ENCODE data around the gene VPS9D1.

The VPS9D1 gene

GRCh38 chr16:89720813-89721545 is at the start of gene VPS9D1, which contains the start of gene ZNF276:
TSS of gene VPS9D1 (minus strand) at chr16:89720898. CDS start at chr16:89720861, 37 bp downstream.
TSS of gene ZNF276 (plus strand) at chr16:89721537. CDS start at chr16:89721641, 104 bp downstream.
- H3K27ac ChIP-seq, result peak within 1 kb of the TSS; percentile 97
- peaks cover 49% of the 10 kb centered on the region for H3K36me3 ChIP-seq
- H3K4me3 ChIP-seq, result peak within 1 kb of the TSS; percentile 78
- H3K27me3 ChIP-seq, result peaks cover 21% of the 10 kb centered on the region
- H3K4me1 ChIP-seq, result peaks cover 36% of the 10 kb centered on the region
- H3K9me3 ChIP-seq, result no peaks in the 10 kb centered on the region
- H3K4me2 ChIP-seq, result peak within 1 kb of the TSS; percentile 98
- peaks cover 85% of the 10 kb centered on the region for H4K20me1 ChIP-seq
- no peak for TF ChIP-seq Cebpa-rat (IDR thresholded peaks at IDR 0.05)
- peak within 1 kb of the TSS; percentile 95 for H3K9ac ChIP-seq

- Histone ChIP-seq H3K4me1 (peaks cover 8% of the 10 kb centered on the region), H3K36me3 (peaks cover 95% of the 10 kb centered on the region), H3K9ac (no peak overlapping the region), H3K27ac (no peak overlapping the region), H3K27me3 (no peaks in the 10 kb centered on the region), H3K9me3 (no peaks in the 10 kb centered on the region), H3K4me3 (no peak overlapping the region), H3K4me2 (no peak overlapping the region), H4K20me1 (0 out of 2 replicates have a peak, but pooled peaks cover 7% of the 10 kb centered on the region)
- TF ChIP-seq Cebpa-rat (IDR thresholded peaks at IDR 0.05), result no peak
Measured at GRCh38 chr16:89770367-89770766, 49.7 kb upstream of the VPS9D1 start.

- no peaks in the 10 kb centered on the region for H3K9me3 ChIP-seq
- peak overlapping the region; percentile 65 for H3K9ac ChIP-seq
- H3K27me3 ChIP-seq, result no peaks in the 10 kb centered on the region
- 0 out of 2 replicates have a peak, but pooled peaks cover 7% of the 10 kb centered on the region for H4K20me1 ChIP-seq
- peak overlapping the region; percentile 85 for H3K4me2 ChIP-seq
- H3K4me1 ChIP-seq, result peaks cover 49% of the 10 kb centered on the region
- H3K4me3 ChIP-seq, result no peak overlapping the region
- peak overlapping the region; percentile 88 for H3K27ac ChIP-seq
- TF ChIP-seq Cebpa-rat (IDR thresholded peaks at IDR 0.05), result no peak; the same call in 1 of the 2 replicates
- peaks cover 90% of the 10 kb centered on the region for H3K36me3 ChIP-seq
Measured at GRCh38 chr16:89765292-89765830, 44.7 kb upstream of the VPS9D1 start.

GRCh38 chr16:89764711-89765201 is 44.1 kb upstream of the VPS9D1 start:
- Histone ChIP-seq H3K9me3 (no peaks in the 10 kb centered on the region), H3K4me3 (no peak overlapping the region), H3K36me3 (peaks cover 90% of the 10 kb centered on the region), H3K27me3 (no peaks in the 10 kb centered on the region), H3K27ac (peak overlapping the region; percentile 88), H3K9ac (peak overlapping the region; percentile 65; the same call in 1 of the 2 replicates), H3K4me2 (peak overlapping the region; percentile 85), H3K4me1 (peaks cover 49% of the 10 kb centered on the region), H4K20me1 (0 out of 2 replicates have a peak, but pooled peaks cover 7% of the 10 kb centered on the region)
- peak; percentile 100 for TF ChIP-seq Cebpa-rat (IDR thresholded peaks at IDR 0.05)

GRCh38 chr16:89761304-89761922 is 40.7 kb upstream of the VPS9D1 start:
- Histone ChIP-seq H3K4me1 (peaks cover 49% of the 10 kb centered on the region), H3K9ac (peak overlapping the region; percentile 39), H3K9me3 (no peaks in the 10 kb centered on the region), H3K27me3 (no peaks in the 10 kb centered on the region), H3K4me3 (peak overlapping the region; percentile 27; the same call in 1 of the 2 replicates), H4K20me1 (no peaks in the 10 kb centered on the region), H3K36me3 (peaks cover 90% of the 10 kb centered on the region), H3K4me2 (peak overlapping the region; percentile 62), H3K27ac (peak overlapping the region; percentile 56)
- no peak for TF ChIP-seq Cebpa-rat (IDR thresholded peaks at IDR 0.05)

- H3K27ac ChIP-seq, result 0 out of 2 replicates have a peak overlapping the region, but pooled peaks have one; percentile 56
- H3K27me3 ChIP-seq, result no peaks in the 10 kb centered on the region
- TF ChIP-seq Cebpa-rat (IDR thresholded peaks at IDR 0.05), result no peak
- H3K9me3 ChIP-seq, result no peaks in the 10 kb centered on the region
- H3K4me2 ChIP-seq, result no peak overlapping the region
- peaks cover 6% of the 10 kb centered on the region; the same call in 1 of the 2 replicates for H4K20me1 ChIP-seq
- peaks cover 35% of the 10 kb centered on the region for H3K4me1 ChIP-seq
- H3K9ac ChIP-seq, result no peak overlapping the region
- no peak overlapping the region for H3K4me3 ChIP-seq
- H3K36me3 ChIP-seq, result peaks cover 99% of the 10 kb centered on the region
Measured at GRCh38 chr16:89759746-89760340, 39.1 kb upstream of the VPS9D1 start.

- Histone ChIP-seq H3K27ac (no peak overlapping the region), H3K9ac (no peak overlapping the region), H3K27me3 (no peaks in the 10 kb centered on the region), H3K4me3 (no peak overlapping the region), H3K4me2 (no peak overlapping the region), H4K20me1 (peaks cover 13% of the 10 kb centered on the region), H3K9me3 (no peaks in the 10 kb centered on the region), H3K4me1 (peaks cover 6% of the 10 kb centered on the region; the same call in 1 of the 2 replicates), H3K36me3 (peaks cover 100% of the 10 kb centered on the region)
- no peak for TF ChIP-seq Cebpa-rat (IDR thresholded peaks at IDR 0.05)
Measured at GRCh38 chr16:89749637-89750036, 28.9 kb upstream of the VPS9D1 start.

- TF ChIP-seq Cebpa-rat (IDR thresholded peaks at IDR 0.05), result no peak
- Histone ChIP-seq H3K4me1 (peaks cover 6% of the 10 kb centered on the region; the same call in 1 of the 2 replicates), H3K27me3 (no peaks in the 10 kb centered on the region), H3K27ac (no peak overlapping the region), H3K4me3 (no peak overlapping the region), H3K9ac (no peak overlapping the region), H3K36me3 (peaks cover 100% of the 10 kb centered on the region), H3K4me2 (no peak overlapping the region), H3K9me3 (no peaks in the 10 kb centered on the region), H4K20me1 (peaks cover 11% of the 10 kb centered on the region)
Measured at GRCh38 chr16:89748921-89749320, 28.2 kb upstream of the VPS9D1 start.

GRCh38 chr16:89748076-89748475 is 27.4 kb upstream of the VPS9D1 start:
- Histone ChIP-seq H3K9ac (no peak overlapping the region), H3K27me3 (no peaks in the 10 kb centered on the region), H3K36me3 (peaks cover 100% of the 10 kb centered on the region), H4K20me1 (peaks cover 11% of the 10 kb centered on the region), H3K27ac (no peak overlapping the region), H3K4me1 (peaks cover 6% of the 10 kb centered on the region; the same call in 1 of the 2 replicates), H3K4me3 (no peak overlapping the region), H3K4me2 (no peak overlapping the region), H3K9me3 (no peaks in the 10 kb centered on the region)
- no peak for TF ChIP-seq Cebpa-rat (IDR thresholded peaks at IDR 0.05)

All from BLaER1 (cell line).